ENCODE results near the gene SGIP1. TPM values are rescaled to one million over a fixed set of nuclear protein-coding genes. Genes with fewer than 3 reads are reported as not detected.

SGIP1 gene
- total and polyA plus RNA-seq, 2 of the 8 experiments (the other 6 are each of a cell fraction or from before 2014, with no cell fraction given) = 1.4 to 2.1 TPM

GRCh38 chr1:66767626-66768025 is 233.7 kb downstream of the SGIP1 start:
- no peaks in the 10 kb centered on the region for H3K23me2 ChIP-seq (ENCODE audit: low read depth, low read length)
- H4K91ac ChIP-seq (replicated peaks; ENCODE audit: insufficient read length, low read length) = no peak overlapping the region
- no peak overlapping the region for H2BK12ac ChIP-seq (ENCODE audit: low read depth, low read length)
- no peak overlapping the region for H3K4me2 ChIP-seq (ENCODE audit: insufficient read depth in 1 of 2, low read depth in 2 of 2, low read length in 2 of 2)
- H2BK120ac ChIP-seq (replicated peaks; ENCODE audit: low read depth, low read length) = no peak overlapping the region
- H4K8ac ChIP-seq (ENCODE audit: extremely low read depth, insufficient read depth, low read length) = no peak overlapping the region
- H2BK5ac ChIP-seq (ENCODE audit: low read depth, low read length) = no peak overlapping the region
- H2BK15ac ChIP-seq (ENCODE audit: low read length) = no peak overlapping the region
- H3K9me3 ChIP-seq (ENCODE audit: insufficient read depth in 2 of 2, low read depth in 1 of 2, low read length in 1 of 2) = no peaks in the 10 kb centered on the region
- H3K18ac ChIP-seq (ENCODE audit: extremely low read depth, low read length) = no peak overlapping the region
- no peak overlapping the region for H4K5ac ChIP-seq (ENCODE audit: insufficient read length, low read depth, low read length)
- ChIA-PET POLR2A (ENCODE audit: partially characterized antibody) (no interaction called here), CTCF (ENCODE audit: partially characterized antibody) (interaction anchor here (0.6 to 2.5 kb wide), 3 partner anchors 225 to 446 kb away, joined by 3 to 5 read pairs (median 5); no protein-coding TSS in a partner anchor)
- no peaks in the 10 kb centered on the region for H3K79me1 ChIP-seq (ENCODE audit: low read depth, low read length)
- no peaks in the 10 kb centered on the region for H4K20me1 ChIP-seq (replicated peaks in 1 of 2; ENCODE audit: control insufficient read depth in 1 of 2, insufficient read depth in 2 of 2, low read length in 2 of 2)
- no peak overlapping the region for H3K56ac ChIP-seq (replicated peaks; ENCODE audit: insufficient read length, low read depth, low read length)
- H2AFZ ChIP-seq (ENCODE audit: low read length) = no peak overlapping the region
- TF ChIP-seq ASH2L (IDR thresholded peaks at IDR 0.05; ENCODE audit: low read length) (no peak), SAP30 (IDR thresholded peaks at IDR 0.05; ENCODE audit: insufficient read depth, insufficient replicate concordance, low read length) (no peak), CHD2 (IDR thresholded peaks at IDR 0.05; ENCODE audit: low read length) (no peak), SUZ12 (IDR thresholded peaks at IDR 0.05; ENCODE audit: low read length) (no peak)
- no peak overlapping the region for H2AK5ac ChIP-seq (ENCODE audit: low read depth, low read length)
- no peak for DNase-seq (ENCODE audit: low read depth in 1 of 2, low spot score in 2 of 2)
- H3K4ac ChIP-seq (replicated peaks; ENCODE audit: insufficient read length, low read depth, low read length) = no peak overlapping the region
- FAIRE-seq = no peak
- H3K27ac ChIP-seq (ENCODE audit: low read depth, low read length) = no peak overlapping the region
- H3K14ac ChIP-seq (ENCODE audit: insufficient read length) = no peak overlapping the region
- H3K36me3 ChIP-seq (ENCODE audit: control insufficient read depth in 2 of 4, insufficient read depth in 4 of 4, low read length in 3 of 4) = no peaks in the 10 kb centered on the region
- no peaks in the 10 kb centered on the region for H3K79me2 ChIP-seq (ENCODE audit: control insufficient read depth in 1 of 2, insufficient read depth in 2 of 2, low read length in 2 of 2)
- no peaks in the 10 kb centered on the region for H3K27me3 ChIP-seq (replicated peaks in 1 of 4; ENCODE audit: control insufficient read depth in 3 of 4, extremely low read depth in 1 of 4, insufficient read depth in 3 of 4, low read length in 3 of 4)
- no peak overlapping the region for H2BK20ac ChIP-seq (ENCODE audit: low read length)
- no peak overlapping the region for H3K9ac ChIP-seq (replicated peaks in 1 of 4; ENCODE audit: extremely low read depth in 1 of 4, low read depth in 3 of 4, low read length in 3 of 4)
- H3K23ac ChIP-seq (ENCODE audit: insufficient read length) = no peak overlapping the region
- H3K4me3 ChIP-seq (ENCODE audit: extremely low read depth in 1 of 4, insufficient read depth in 2 of 4, low read depth in 3 of 4, low read length in 4 of 4) = no peak overlapping the region
- H3K4me1 ChIP-seq (replicated peaks in 1 of 4; ENCODE audit: control insufficient read depth in 3 of 4, insufficient read depth in 4 of 4, low read length in 3 of 4) = no peaks in the 10 kb centered on the region
